Measurements from ENCODE around the gene DGKD.

DGKD gene

GRCh38 chr2:233438573-233439147 is 84.4 kb downstream of the DGKD start:
- Histone ChIP-seq H3K27me3 (ENCODE audit: insufficient read depth, low read length) (no peaks in the 10 kb centered on the region), H3K4me1 (ENCODE audit: control insufficient read depth, insufficient read depth, low read length, unreplicated experiment) (peaks cover 5% of the 10 kb centered on the region), H3K79me2 (ENCODE audit: control insufficient read depth, insufficient read depth, low read length, unreplicated experiment) (no peaks in the 10 kb centered on the region), H3K27ac (ENCODE audit: low read depth, low read length) (no peak overlapping the region), H3K4me3 (ENCODE audit: low read depth, low read length) (no peak overlapping the region), H2AFZ (ENCODE audit: low read length, unreplicated experiment) (no peak overlapping the region), H3K36me3 (ENCODE audit: insufficient read depth, low read length) (no peaks in the 10 kb centered on the region)

- Histone ChIP-seq H3K79me2 (ENCODE audit: control insufficient read depth, insufficient read depth, low read length, unreplicated experiment) (no peaks in the 10 kb centered on the region), H3K27ac (ENCODE audit: low read depth, low read length) (no peak overlapping the region), H3K27me3 (ENCODE audit: insufficient read depth, low read length) (no peaks in the 10 kb centered on the region), H3K36me3 (ENCODE audit: insufficient read depth, low read length) (no peaks in the 10 kb centered on the region), H3K4me1 (ENCODE audit: control insufficient read depth, insufficient read depth, low read length, unreplicated experiment) (peaks cover 5% of the 10 kb centered on the region), H2AFZ (ENCODE audit: low read length, unreplicated experiment) (no peak overlapping the region), H3K4me3 (ENCODE audit: low read depth, low read length) (no peak overlapping the region)
These were observed 84.9 kb downstream of the DGKD start for GRCh38 chr2:233439191-233439590.

- Histone ChIP-seq H2AFZ (ENCODE audit: low read length, unreplicated experiment) (no peak overlapping the region), H3K4me1 (ENCODE audit: control insufficient read depth, insufficient read depth, low read length, unreplicated experiment) (peaks cover 5% of the 10 kb centered on the region)
These were observed 86.0 kb downstream of the DGKD start for GRCh38 chr2:233440314-233440713.

GRCh38 chr2:233440714-233441113 is 86.4 kb downstream of the DGKD start:
- Histone ChIP-seq H3K27ac (ENCODE audit: low read depth, low read length) (no peak overlapping the region), H3K36me3 (ENCODE audit: insufficient read depth, low read length) (no peaks in the 10 kb centered on the region)

More at GRCh38 chr2:233440314-233440713, 86.0 kb downstream of the DGKD start:
- Histone ChIP-seq H3K4me3 (ENCODE audit: low read depth, low read length) (no peak overlapping the region), H3K27me3 (ENCODE audit: insufficient read depth, low read length) (no peaks in the 10 kb centered on the region), H3K79me2 (ENCODE audit: control insufficient read depth, insufficient read depth, low read length, unreplicated experiment) (no peaks in the 10 kb centered on the region), H3K27ac (ENCODE audit: low read depth, low read length) (no peak overlapping the region), H3K36me3 (ENCODE audit: insufficient read depth, low read length) (no peaks in the 10 kb centered on the region)

GRCh38 chr2:233441161-233442027 is 87.1 kb downstream of the DGKD start:
- Histone ChIP-seq H3K27ac (ENCODE audit: low read depth, low read length) (no peak overlapping the region), H3K36me3 (ENCODE audit: insufficient read depth, low read length) (no peaks in the 10 kb centered on the region), H3K27me3 (ENCODE audit: insufficient read depth, low read length) (no peaks in the 10 kb centered on the region), H3K79me2 (ENCODE audit: control insufficient read depth, insufficient read depth, low read length, unreplicated experiment) (no peaks in the 10 kb centered on the region), H2AFZ (ENCODE audit: low read length, unreplicated experiment) (no peak overlapping the region), H3K4me3 (ENCODE audit: low read depth, low read length) (no peak overlapping the region), H3K4me1 (ENCODE audit: control insufficient read depth, insufficient read depth, low read length, unreplicated experiment) (peaks cover 5% of the 10 kb centered on the region)

More at GRCh38 chr2:233440714-233441113, 86.4 kb downstream of the DGKD start:
- Histone ChIP-seq H3K4me1 (ENCODE audit: control insufficient read depth, insufficient read depth, low read length, unreplicated experiment) (peaks cover 5% of the 10 kb centered on the region), H3K4me3 (ENCODE audit: low read depth, low read length) (no peak overlapping the region), H3K79me2 (ENCODE audit: control insufficient read depth, insufficient read depth, low read length, unreplicated experiment) (no peaks in the 10 kb centered on the region), H2AFZ (ENCODE audit: low read length, unreplicated experiment) (no peak overlapping the region), H3K27me3 (ENCODE audit: insufficient read depth, low read length) (no peaks in the 10 kb centered on the region)

GRCh38 chr2:233442028-233442310 is 87.7 kb downstream of the DGKD start:
- Histone ChIP-seq H3K4me1 (ENCODE audit: control insufficient read depth, insufficient read depth, low read length, unreplicated experiment) (peaks cover 5% of the 10 kb centered on the region), H2AFZ (ENCODE audit: low read length, unreplicated experiment) (no peak overlapping the region), H3K4me3 (ENCODE audit: low read depth, low read length) (no peak overlapping the region), H3K27ac (ENCODE audit: low read depth, low read length) (no peak overlapping the region), H3K36me3 (ENCODE audit: insufficient read depth, low read length) (no peaks in the 10 kb centered on the region), H3K79me2 (ENCODE audit: control insufficient read depth, insufficient read depth, low read length, unreplicated experiment) (no peaks in the 10 kb centered on the region), H3K27me3 (ENCODE audit: insufficient read depth, low read length) (no peaks in the 10 kb centered on the region)

GRCh38 chr2:233443511-233444183 is 89.4 kb downstream of the DGKD start:
- Histone ChIP-seq H3K4me3 (ENCODE audit: low read depth, low read length) (no peak overlapping the region), H3K27ac (ENCODE audit: low read depth, low read length) (no peak overlapping the region), H3K27me3 (ENCODE audit: insufficient read depth, low read length) (no peaks in the 10 kb centered on the region), H3K36me3 (ENCODE audit: insufficient read depth, low read length) (no peaks in the 10 kb centered on the region), H2AFZ (ENCODE audit: low read length, unreplicated experiment) (no peak overlapping the region), H3K4me1 (ENCODE audit: control insufficient read depth, insufficient read depth, low read length, unreplicated experiment) (peaks cover 5% of the 10 kb centered on the region), H3K79me2 (ENCODE audit: control insufficient read depth, insufficient read depth, low read length, unreplicated experiment) (no peaks in the 10 kb centered on the region)

GRCh38 chr2:233444501-233444900 is 90.2 kb downstream of the DGKD start:
- H3K36me3 ChIP-seq (ENCODE audit: insufficient read depth, low read length) = no peaks in the 10 kb centered on the region
- H3K79me2 ChIP-seq (ENCODE audit: control insufficient read depth, insufficient read depth, low read length, unreplicated experiment) = no peaks in the 10 kb centered on the region
- peaks cover 3% of the 10 kb centered on the region for H3K4me1 ChIP-seq (ENCODE audit: control insufficient read depth, insufficient read depth, low read length, unreplicated experiment)
- H3K27me3 ChIP-seq (ENCODE audit: insufficient read depth, low read length) = no peaks in the 10 kb centered on the region
- no peak overlapping the region for H3K27ac ChIP-seq (ENCODE audit: low read depth, low read length)
- no peak overlapping the region for H3K4me3 ChIP-seq (ENCODE audit: low read depth, low read length)
- no peak overlapping the region for H2AFZ ChIP-seq (ENCODE audit: low read length, unreplicated experiment)

GRCh38 chr2:233445152-233445830 is 91.0 kb downstream of the DGKD start:
- no peaks in the 10 kb centered on the region for H3K79me2 ChIP-seq (ENCODE audit: control insufficient read depth, insufficient read depth, low read length, unreplicated experiment)
- no peaks in the 10 kb centered on the region for H3K36me3 ChIP-seq (ENCODE audit: insufficient read depth, low read length)
- no peaks in the 10 kb centered on the region for H3K27me3 ChIP-seq (ENCODE audit: insufficient read depth, low read length)
- H3K4me3 ChIP-seq (ENCODE audit: low read depth, low read length) = no peak overlapping the region
- H2AFZ ChIP-seq (ENCODE audit: low read length, unreplicated experiment) = no peak overlapping the region
- peaks cover 3% of the 10 kb centered on the region for H3K4me1 ChIP-seq (ENCODE audit: control insufficient read depth, insufficient read depth, low read length, unreplicated experiment)
- H3K27ac ChIP-seq (ENCODE audit: low read depth, low read length) = no peak overlapping the region

GRCh38 chr2:233446121-233446520 is 91.8 kb downstream of the DGKD start:
- peaks cover 3% of the 10 kb centered on the region for H3K4me1 ChIP-seq (ENCODE audit: control insufficient read depth, insufficient read depth, low read length, unreplicated experiment)
- no peak overlapping the region for H3K27ac ChIP-seq (ENCODE audit: low read depth, low read length)
- no peaks in the 10 kb centered on the region for H3K27me3 ChIP-seq (ENCODE audit: insufficient read depth, low read length)
- no peaks in the 10 kb centered on the region for H3K36me3 ChIP-seq (ENCODE audit: insufficient read depth, low read length)
- H3K4me3 ChIP-seq (ENCODE audit: low read depth, low read length) = no peak overlapping the region
- no peaks in the 10 kb centered on the region for H3K79me2 ChIP-seq (ENCODE audit: control insufficient read depth, insufficient read depth, low read length, unreplicated experiment)
- no peak overlapping the region for H2AFZ ChIP-seq (ENCODE audit: low read length, unreplicated experiment)

All from ACC112 (cell line).